OCI-LY7 (cell line): ENCODE data around the gene PRODH2. TPM values are rescaled to one million over a fixed set of nuclear protein-coding genes. Genes with fewer than 3 reads are reported as not detected.

ENCODE experiments used
- BruUV-seq: library from RNA; stranded (reverse); fragments of 400-500 nt; replicated peaks from 2 replicates; lab custom pipeline; 2021; lab: Mats Ljungman, UMichigan
- CTCF ChIA-PET: fragments of 300-600 bp; sonication (Branson Sonifier 250); formaldehyde crosslinking; loops from one replicate; lab custom pipeline; 2022; ENCODE audit warnings: antibody characterized with exemption; ENCODE audit not compliant: unreplicated experiment; lab: Charles Lee
- POLR2A ChIA-PET: fragments of 300-600 bp; sonication (Branson Sonifier 250); formaldehyde crosslinking; loops from one replicate; lab custom pipeline; 2022; ENCODE audit warnings: antibody characterized with exemption; lab: Charles Lee
- DNase-seq: peaks from one replicate; pipeline ENCODE4 v3.0.0-alpha.2; 2015; ENCODE audit warnings: low spot score
- H2AFZ ChIP-seq: fragments of 200-600 bp; sonication (generic), shearing (Covaris generic); 2 replicates; pipeline ENCODE4 v1.6.1; 2014; ENCODE audit warnings: mild to moderate bottlenecking, antibody characterized with exemption, low read length, moderate library complexity
- H3K27ac ChIP-seq: fragments of 200-600 bp; sonication (generic); 2 replicates; pipeline ENCODE4 v1.5.1; 2014; ENCODE audit warnings: mixed run types, low read depth, mild to moderate bottlenecking, moderate library complexity, low read length, inconsistent platforms; ENCODE audit not compliant: poor library complexity, severe bottlenecking
- H3K36me3 ChIP-seq: fragments of 200-600 bp; sonication (generic); 2 replicates; pipeline ENCODE4 v1.6.1; 2014; ENCODE audit warnings: mild to moderate bottlenecking, antibody characterized with exemption, low read length, moderate library complexity, mixed read lengths; ENCODE audit not compliant: insufficient read depth
- H3K4me1 ChIP-seq: fragments of 200-600 bp; sonication (generic); 2 replicates; pipeline ENCODE4 v1.5.1; 2014; ENCODE audit warnings: mild to moderate bottlenecking, low read length; ENCODE audit not compliant: insufficient read depth, poor library complexity, severe bottlenecking
- H3K4me2 ChIP-seq: fragments of 200-600 bp; sonication (generic); 2 replicates; pipeline ENCODE4 v1.6.1; 2014; ENCODE audit warnings: mild to moderate bottlenecking, low read length
- H3K4me3 ChIP-seq: fragments of 200-600 bp; sonication (generic); 2 replicates; pipeline ENCODE4 v1.5.1; 2014; ENCODE audit warnings: mild to moderate bottlenecking, low read depth, low read length; ENCODE audit not compliant: poor library complexity, severe bottlenecking
- H3K79me2 ChIP-seq: fragments of 200-600 bp; sonication (generic); 2 replicates; pipeline ENCODE4 v1.6.1; 2016; ENCODE audit warnings: low read depth, mild to moderate bottlenecking, low read length, moderate library complexity, mixed read lengths; ENCODE audit not compliant: insufficient read depth
- H3K9me2 ChIP-seq: fragments of 200-600 bp; sonication (generic); 2 replicates; pipeline ENCODE4 v1.6.1; 2016; ENCODE audit warnings: mild to moderate bottlenecking, low read length, mixed read lengths; ENCODE audit not compliant: insufficient read depth
- H3K9me3 ChIP-seq: fragments of 200-600 bp; sonication (generic); 2 replicates; pipeline ENCODE4 v1.6.1; 2014; ENCODE audit warnings: mild to moderate bottlenecking, mixed run types, low read length, mixed read lengths
- H4K20me1 ChIP-seq: fragments of 200-600 bp; sonication (generic); 2 replicates; pipeline ENCODE4 v1.6.1; 2014; ENCODE audit warnings: mild to moderate bottlenecking, antibody characterized with exemption, low read length, moderate library complexity, mixed read lengths; ENCODE audit not compliant: insufficient read depth
- CTCF ChIP-seq: fragments of 200-600 bp; sonication (generic); conservative IDR thresholded peaks from 2 replicates; pipeline ENCODE4 v1.5.1; 2014; ENCODE audit warnings: mild to moderate bottlenecking, antibody characterized with exemption, low read length, moderate library complexity, mixed read lengths
- EZH2phosphoT487 ChIP-seq: fragments of 200-600 bp; sonication (generic); IDR thresholded peaks from 2 replicates; pipeline ENCODE4 v1.6.1; 2018; ENCODE audit warnings: low read depth, borderline replicate concordance, mild to moderate bottlenecking, mixed run types, antibody characterized with exemption, low read length, moderate library complexity, mixed read lengths
- intact Hi-C: fragments of 100-400 bp; cut with micrococcal nuclease; formaldehyde crosslinking; loops from one replicate; pipeline ENCODE4 v1.10.0; 2022; ENCODE audit not compliant: unreplicated experiment
- total RNA-seq, 2 experiments: library from RNA; depleted of rRNA in 1 of 2; stranded (reverse); fragments of >200 nt in 1 of 2; shearing (Covaris generic) in 1 of 2; gene quantifications; 2 replicates each; pipeline ENCODE4 v1.2.3, GENCODE V29; 2014 to 2022

PRODH2 gene
- total RNA-seq, 2 experiments from 2014 or later = not detected

DNA sequence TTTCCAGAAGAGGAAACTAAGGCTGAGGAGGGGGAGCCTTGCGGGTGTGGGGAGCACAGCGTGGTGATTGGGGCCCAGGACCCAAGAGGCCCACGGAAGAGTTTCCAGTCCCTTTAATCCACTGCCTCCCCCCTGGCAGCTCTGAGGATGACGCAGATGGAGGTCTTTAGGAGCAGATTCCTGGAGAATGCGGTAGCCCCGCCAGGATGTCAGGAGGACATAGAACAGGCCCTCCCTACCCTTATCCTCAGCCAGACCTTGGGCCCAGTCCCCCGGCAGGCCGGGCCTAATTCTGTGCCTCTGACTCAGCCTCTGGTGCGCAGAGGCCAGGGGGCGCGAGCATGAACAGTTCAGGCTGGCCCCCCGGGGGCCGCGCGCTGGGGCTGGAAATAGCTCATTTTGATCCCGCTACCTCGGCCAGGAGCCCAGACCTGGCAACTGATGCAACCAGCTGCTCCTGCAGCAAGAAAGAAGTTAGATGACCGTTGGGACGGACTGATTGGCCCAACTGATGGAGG, 55.4 kb downstream of the PRODH2 start:
- peak overlapping the region; percentile 59 for H3K27ac ChIP-seq
- intact Hi-C loops = loop anchor here (1.0 to 5.0 kb wide), 3 partner anchors 9 to 145 kb away; partner anchors contain the start of genes HCST, KMT2B, LIN37 and NFKBID
- H3K4me1 ChIP-seq = peaks cover 21% of the 10 kb centered on the region
- H3K4me2 ChIP-seq = peak overlapping the region; percentile 66
- no peaks in the 10 kb centered on the region for H4K20me1 ChIP-seq
- no peaks in the 10 kb centered on the region for H3K9me2 ChIP-seq
- DNase-seq = no peak
- ChIA-PET CTCF (no interaction called here), POLR2A (no interaction called here)
- peak overlapping the region; percentile 12; the same call in 1 of the 2 replicates for H2AFZ ChIP-seq
- H3K9me3 ChIP-seq = 0 out of 2 replicates have a peak, but pooled peaks cover 8% of the 10 kb centered on the region
- peak overlapping the region; percentile 96 for H3K4me3 ChIP-seq
- no peak for TF ChIP-seq CTCF
- H3K79me2 ChIP-seq = peaks cover 13% of the 10 kb centered on the region; the same call in 1 of the 2 replicates
- BruUV-seq = TSS peak; percentile 94
- H3K36me3 ChIP-seq = peaks cover 28% of the 10 kb centered on the region

DNA sequence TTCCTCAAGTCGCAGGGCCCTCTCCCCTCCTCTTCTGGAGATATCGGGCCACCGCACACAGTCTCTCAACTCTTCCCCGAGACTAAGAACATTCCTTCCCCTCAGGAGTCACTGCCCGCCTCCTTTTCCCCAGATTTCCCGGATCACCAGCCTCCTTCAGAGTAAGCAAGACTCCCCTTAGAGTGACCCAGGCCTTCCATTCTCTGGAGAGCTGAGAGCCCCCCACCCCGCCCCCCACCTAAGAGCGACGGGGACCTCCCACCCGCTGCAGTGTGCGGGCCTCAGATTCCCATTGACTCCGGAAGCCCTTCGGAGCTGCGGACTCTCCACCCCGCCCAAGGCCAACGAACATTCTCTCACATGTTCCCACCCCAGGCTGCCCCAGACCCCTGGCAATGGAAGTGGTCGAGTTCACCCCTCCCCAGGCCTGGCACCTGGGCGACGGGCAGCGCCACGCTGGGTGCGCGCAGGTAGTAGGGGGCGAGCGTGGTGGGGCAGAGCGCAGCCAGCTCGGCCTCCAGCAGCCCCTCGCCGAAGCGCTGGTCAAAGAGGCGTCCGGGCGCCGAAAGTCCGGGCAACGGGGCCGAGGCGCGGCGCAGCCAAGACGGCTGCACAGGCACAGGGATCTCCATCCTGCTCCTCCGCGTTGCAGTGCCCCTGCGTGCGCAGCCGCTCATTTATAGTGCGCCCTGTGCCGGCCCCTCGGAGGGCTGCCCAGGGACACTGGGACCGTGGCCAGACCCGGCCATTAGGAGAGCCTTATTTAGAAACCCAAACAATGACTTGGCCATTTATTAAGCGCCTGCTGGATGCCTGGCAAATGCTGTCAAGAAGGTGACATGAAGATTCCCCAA, 56.0 kb downstream of the PRODH2 start, which contains the start of gene HSPB6:
TSS of gene HSPB6 (minus strand) at position 653 of the 854 bp plus-strand sequence. CDS start at position 632, 21 bp downstream.
- intact Hi-C loops = loop anchor here (1.0 to 5.0 kb wide), 3 partner anchors 8 to 146 kb away; partner anchors contain the start of genes HCST, KMT2B, LIN37 and NFKBID

More for the DNA sequence above, 56.0 kb downstream of the PRODH2 start, which contains the start of gene HSPB6:
- Histone ChIP-seq H3K36me3 (peaks cover 22% of the 10 kb centered on the region), H3K4me3 (peak within 1 kb of the TSS; percentile 96), H3K27ac (peak within 1 kb of the TSS; percentile 59), H3K4me2 (peak within 1 kb of the TSS; percentile 66), H3K79me2 (peaks cover 13% of the 10 kb centered on the region; the same call in 1 of the 2 replicates), H3K9me2 (no peaks in the 10 kb centered on the region), H2AFZ (peak within 1 kb of the TSS; percentile 12; the same call in 1 of the 2 replicates), H3K9me3 (0 out of 2 replicates have a peak, but pooled peaks cover 8% of the 10 kb centered on the region), H3K4me1 (peaks cover 21% of the 10 kb centered on the region), H4K20me1 (no peaks in the 10 kb centered on the region)
- DNase-seq = no peak
- BruUV-seq = no TSS peak
- POLR2A ChIA-PET = no interaction called here
- CTCF ChIA-PET = no interaction called here
- no peak for TF ChIP-seq EZH2phosphoT487
- TF ChIP-seq CTCF = no peak
